Measurements from ENCODE around the gene ATP2B3.

The ATP2B3 gene

DNA sequence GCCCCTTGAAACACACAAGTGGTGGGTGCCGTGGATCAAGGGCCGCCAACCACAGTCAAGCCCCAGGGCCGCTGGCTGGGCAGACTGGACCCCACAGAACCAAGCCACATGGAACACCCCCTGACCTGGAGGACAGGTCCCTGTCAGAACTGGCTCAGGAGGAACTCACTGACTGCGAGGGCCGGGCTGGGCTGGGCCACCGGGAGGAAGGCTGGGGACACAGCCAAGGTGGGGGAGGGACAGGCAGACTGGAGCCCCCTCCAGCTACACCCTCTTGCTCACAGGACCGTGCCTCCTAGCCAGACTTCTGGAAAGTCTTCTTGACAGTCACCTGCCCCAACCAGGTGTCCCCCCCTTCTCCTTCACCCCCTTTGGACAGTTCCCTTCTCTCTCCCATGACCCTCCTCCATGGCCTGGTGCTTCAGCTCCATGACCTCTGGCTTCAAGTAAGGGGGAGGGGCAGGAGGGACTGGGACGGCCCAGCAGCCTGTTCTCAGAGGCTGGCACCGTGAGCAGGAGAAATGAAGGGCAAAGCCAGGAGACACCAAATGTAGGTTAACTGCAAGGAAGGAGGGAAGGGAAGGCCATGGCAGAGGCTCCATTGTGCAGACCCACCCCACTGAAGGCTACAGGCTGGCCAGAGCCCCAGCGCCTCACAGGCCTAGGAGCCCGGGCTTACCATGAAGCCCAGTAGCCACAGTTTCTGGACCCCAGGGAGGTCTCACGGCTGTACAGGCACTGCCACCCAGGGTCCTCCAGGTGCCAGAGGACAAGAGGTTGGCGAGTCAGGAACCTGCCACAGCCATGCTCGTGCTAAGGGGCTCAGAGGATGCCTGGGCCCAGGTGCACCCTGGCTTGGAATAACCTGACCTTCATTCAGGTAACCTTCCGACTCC, 107.0 kb downstream of the ATP2B3 start:
- no peak overlapping the region for H2AFZ ChIP-seq (ENCODE audit: low read length)
- no peak overlapping the region for H3K27ac ChIP-seq (ENCODE audit: low read depth, low read length, poor library complexity, severe bottlenecking)
- H3K27me3 ChIP-seq (ENCODE audit: insufficient read depth, low read length) = no peaks in the 10 kb centered on the region
- no peaks in the 10 kb centered on the region for H3K9me2 ChIP-seq (ENCODE audit: low read depth, low read length)
- no peak overlapping the region for H3K4me2 ChIP-seq (ENCODE audit: low read length)
- H3K4me1 ChIP-seq (ENCODE audit: insufficient read depth, low read length, severe bottlenecking) = no peaks in the 10 kb centered on the region
- H3F3A ChIP-seq (ENCODE audit: insufficient read depth, low read length) = no peaks in the 10 kb centered on the region
- H3K9ac ChIP-seq (ENCODE audit: low read length) = no peak overlapping the region
- TF ChIP-seq, protein P1, sequence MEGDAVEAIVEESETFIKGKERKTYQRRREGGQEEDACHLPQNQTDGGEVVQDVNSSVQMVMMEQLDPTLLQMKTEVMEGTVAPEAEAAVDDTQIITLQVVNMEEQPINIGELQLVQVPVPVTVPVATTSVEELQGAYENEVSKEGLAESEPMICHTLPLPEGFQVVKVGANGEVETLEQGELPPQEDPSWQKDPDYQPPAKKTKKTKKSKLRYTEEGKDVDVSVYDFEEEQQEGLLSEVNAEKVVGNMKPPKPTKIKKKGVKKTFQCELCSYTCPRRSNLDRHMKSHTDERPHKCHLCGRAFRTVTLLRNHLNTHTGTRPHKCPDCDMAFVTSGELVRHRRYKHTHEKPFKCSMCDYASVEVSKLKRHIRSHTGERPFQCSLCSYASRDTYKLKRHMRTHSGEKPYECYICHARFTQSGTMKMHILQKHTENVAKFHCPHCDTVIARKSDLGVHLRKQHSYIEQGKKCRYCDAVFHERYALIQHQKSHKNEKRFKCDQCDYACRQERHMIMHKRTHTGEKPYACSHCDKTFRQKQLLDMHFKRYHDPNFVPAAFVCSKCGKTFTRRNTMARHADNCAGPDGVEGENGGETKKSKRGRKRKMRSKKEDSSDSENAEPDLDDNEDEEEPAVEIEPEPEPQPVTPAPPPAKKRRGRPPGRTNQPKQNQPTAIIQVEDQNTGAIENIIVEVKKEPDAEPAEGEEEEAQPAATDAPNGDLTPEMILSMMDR (IDR thresholded peaks at IDR 0.05; ENCODE audit: low read length) = no peak
- TF ChIP-seq EZH2 (IDR thresholded peaks at IDR 0.05; ENCODE audit: borderline replicate concordance, low read length) = no peak
- no peaks in the 10 kb centered on the region for H3K36me3 ChIP-seq (ENCODE audit: insufficient read depth, low read length)
- no peaks in the 10 kb centered on the region for H3K79me2 ChIP-seq (ENCODE audit: insufficient read depth, low read length)
- no peak overlapping the region for H3K4me3 ChIP-seq (ENCODE audit: low read depth, low read length, poor library complexity, severe bottlenecking)
- H4K20me1 ChIP-seq (ENCODE audit: insufficient read depth, low read length) = no peaks in the 10 kb centered on the region
- H3K9me3 ChIP-seq (ENCODE audit: low read length) = no peaks in the 10 kb centered on the region

DNA sequence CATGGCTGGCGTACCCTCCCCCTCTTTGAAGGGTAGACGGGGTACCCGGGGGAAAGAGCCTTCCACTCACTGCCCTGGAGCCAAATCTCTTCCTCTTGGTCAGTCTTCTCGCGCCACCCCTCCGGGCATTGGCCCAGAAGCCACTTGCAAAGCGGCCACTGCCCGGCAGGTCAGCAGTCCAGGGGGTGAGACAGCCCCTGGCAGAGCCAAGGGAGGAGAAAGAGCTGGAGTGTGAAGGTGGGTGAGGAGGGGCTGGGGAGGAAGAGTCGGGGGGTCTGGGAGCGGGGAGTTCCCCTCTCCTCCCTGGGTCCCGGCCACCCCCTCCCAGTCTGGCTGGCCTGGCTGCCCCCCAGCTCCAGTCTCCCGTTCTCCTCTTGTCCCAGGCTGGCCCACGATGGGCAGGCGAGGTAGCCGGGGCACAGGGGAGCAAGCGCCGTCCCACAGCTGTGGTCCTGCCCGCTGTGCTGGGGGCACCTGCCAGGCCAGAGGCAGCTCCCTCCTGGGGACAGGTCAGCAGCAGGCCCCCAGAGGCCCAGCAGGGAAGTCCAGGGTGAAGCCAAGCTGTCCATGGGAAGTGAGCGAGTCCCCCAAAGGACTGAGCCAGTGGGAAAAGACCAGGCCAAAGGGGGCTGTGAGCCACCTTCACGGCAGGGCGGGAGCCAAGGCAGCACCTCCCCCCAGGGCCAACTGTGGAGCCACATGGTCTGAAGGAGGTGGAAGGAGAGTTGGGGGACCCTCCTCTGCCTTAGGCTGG, 108.0 kb downstream of the ATP2B3 start:
- Histone ChIP-seq H2AFZ (ENCODE audit: low read length) (no peak overlapping the region), H3K9me3 (ENCODE audit: low read length) (no peaks in the 10 kb centered on the region), H3K27me3 (ENCODE audit: insufficient read depth, low read length) (no peaks in the 10 kb centered on the region), H3K9ac (ENCODE audit: low read length) (no peak overlapping the region), H3K36me3 (ENCODE audit: insufficient read depth, low read length) (no peaks in the 10 kb centered on the region), H3F3A (ENCODE audit: insufficient read depth, low read length) (no peaks in the 10 kb centered on the region), H3K27ac (ENCODE audit: low read depth, low read length, poor library complexity, severe bottlenecking) (no peak overlapping the region), H3K79me2 (ENCODE audit: insufficient read depth, low read length) (no peaks in the 10 kb centered on the region), H3K4me2 (ENCODE audit: low read length) (no peak overlapping the region), H3K4me1 (ENCODE audit: insufficient read depth, low read length, severe bottlenecking) (no peaks in the 10 kb centered on the region), H3K9me2 (ENCODE audit: low read depth, low read length) (no peaks in the 10 kb centered on the region), H4K20me1 (ENCODE audit: insufficient read depth, low read length) (no peaks in the 10 kb centered on the region), H3K4me3 (ENCODE audit: low read depth, low read length, poor library complexity, severe bottlenecking) (no peak overlapping the region)
- no peak for TF ChIP-seq EZH2 (IDR thresholded peaks at IDR 0.05; ENCODE audit: borderline replicate concordance, low read length)
- TF ChIP-seq, protein P1 (IDR thresholded peaks at IDR 0.05; ENCODE audit: low read length) = no peak

DNA sequence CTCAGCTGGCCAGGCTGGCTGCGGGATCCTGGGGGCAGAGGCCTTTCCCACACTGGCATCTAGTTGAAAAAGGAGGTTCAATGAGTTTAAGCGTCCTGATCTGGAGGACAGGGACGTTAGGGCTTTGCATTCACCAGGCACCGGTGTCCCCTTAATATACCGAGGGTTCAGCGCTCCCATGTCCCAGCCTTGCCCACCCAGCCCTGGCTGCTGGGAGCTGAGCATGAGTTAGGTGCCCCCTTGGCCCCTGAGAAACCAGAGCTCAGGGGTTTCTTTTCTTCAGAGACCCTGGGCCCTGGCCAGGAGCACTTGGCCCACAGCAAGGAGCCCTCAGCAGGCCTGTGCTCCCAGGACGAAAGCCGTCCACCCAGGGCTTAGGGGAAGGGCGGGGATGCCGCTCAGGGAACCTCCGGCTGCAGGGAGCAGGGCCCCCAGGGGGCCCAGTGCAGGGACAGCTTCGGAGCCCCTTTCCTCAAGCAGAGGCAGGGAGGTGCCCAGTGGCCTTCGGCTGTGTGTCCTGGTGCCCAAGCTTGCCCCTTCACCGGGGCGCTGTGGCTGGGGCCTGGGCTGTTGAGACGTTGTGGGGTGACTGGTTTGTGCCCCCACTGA, 108.7 kb downstream of the ATP2B3 start:
- Histone ChIP-seq H3K27me3 (ENCODE audit: insufficient read depth, low read length) (no peaks in the 10 kb centered on the region), H2AFZ (ENCODE audit: low read length) (no peak overlapping the region), H3F3A (ENCODE audit: insufficient read depth, low read length) (no peaks in the 10 kb centered on the region), H3K36me3 (ENCODE audit: insufficient read depth, low read length) (no peaks in the 10 kb centered on the region), H3K4me3 (ENCODE audit: low read depth, low read length, poor library complexity, severe bottlenecking) (no peak overlapping the region), H3K79me2 (ENCODE audit: insufficient read depth, low read length) (no peaks in the 10 kb centered on the region), H3K4me1 (ENCODE audit: insufficient read depth, low read length, severe bottlenecking) (no peaks in the 10 kb centered on the region), H3K9ac (ENCODE audit: low read length) (no peak overlapping the region), H3K4me2 (ENCODE audit: low read length) (no peak overlapping the region), H3K9me3 (ENCODE audit: low read length) (no peaks in the 10 kb centered on the region), H3K9me2 (ENCODE audit: low read depth, low read length) (no peaks in the 10 kb centered on the region), H4K20me1 (ENCODE audit: insufficient read depth, low read length) (no peaks in the 10 kb centered on the region), H3K27ac (ENCODE audit: low read depth, low read length, poor library complexity, severe bottlenecking) (no peak overlapping the region)
- TF ChIP-seq, protein P1 (IDR thresholded peaks at IDR 0.05; ENCODE audit: low read length) = no peak
- TF ChIP-seq EZH2 (IDR thresholded peaks at IDR 0.05; ENCODE audit: borderline replicate concordance, low read length) = no peak

All from OCI-LY1 (cell line).